Posterior vena cava (tissue), 2 donors: ENCODE data around the gene RUNX1. TPM values are rescaled to one million over a fixed set of nuclear protein-coding genes. Genes with fewer than 3 reads are reported as not detected.

Experiments
- DNase-seq: peaks from one replicate; pipeline ENCODE4 v3.0.0-alpha.2; 2020; ENCODE audit warnings: low spot score
- intact Hi-C, 2 donors: fragments of 100-400 bp; cut with DNase I; formaldehyde crosslinking; loops; one replicate each; pipeline versions ENCODE4 v1.14.1 to v1.14.2; 2022 to 2023
- total RNA-seq, 2 donors: library from RNA; stranded (reverse); fragmentation: NEBNext Ultra II Directional; extraction: Animal tissue kit (Norgen Biotek cat#: 25700); gene quantifications; one replicate each; pipeline ENCODE4 v1.2.1, GENCODE V29; 2021
- donor health status: DM: yes; HTN: yes; CAD: no.
- donor health status: DM: yes; HTN: yes; CAD: no.

The RUNX1 gene
- total RNA-seq, 2 donors from 2014 or later = 39.6 to 59.3 TPM

GRCh38 chr21:35063428-35064172 lies 14.5 kb upstream of the RUNX1 start:
- intact Hi-C loops = no loop called here
- no peak for DNase-seq

GRCh38 chr21:35062016-35062415 lies 12.9 kb upstream of the RUNX1 start:
- DNase-seq = no peak
- intact Hi-C loops = no loop called here

- no peak for DNase-seq
- intact Hi-C loops = no loop called here
These were observed 10.6 kb upstream of the RUNX1 start for GRCh38 chr21:35059742-35060141.

- intact Hi-C loops = no loop called here
- no peak for DNase-seq
These were observed 9.0 kb upstream of the RUNX1 start for GRCh38 chr21:35058058-35058457.

- no peak for DNase-seq
- intact Hi-C loops = no loop called here
These were observed 8.3 kb upstream of the RUNX1 start for GRCh38 chr21:35057428-35057827.

- DNase-seq = no peak
- intact Hi-C loops = no loop called here
These were observed 4.4 kb upstream of the RUNX1 start for GRCh38 chr21:35053356-35054096.

GRCh38 chr21:35052801-35053200 lies 3.7 kb upstream of the RUNX1 start:
- DNase-seq = no peak
- intact Hi-C loops = no loop called here

GRCh38 chr21:35051287-35051818 lies 2.3 kb upstream of the RUNX1 start:
- DNase-seq = peak; percentile 95
- intact Hi-C loops = no loop called here

- no peak for DNase-seq
- intact Hi-C loops = no loop called here
These were observed 1.5 kb upstream of the RUNX1 start for GRCh38 chr21:35050348-35051286.

- DNase-seq = peak; percentile 79
- intact Hi-C loops = no loop called here
These were observed 910 bp downstream of the RUNX1 start for GRCh38 chr21:35048183-35048601.

- intact Hi-C loops = no loop called here
- DNase-seq = peak; percentile 81
These were observed 2.2 kb downstream of the RUNX1 start for GRCh38 chr21:35046880-35047229.

- peak; percentile 51 for DNase-seq
- intact Hi-C loops = no loop called here
These were observed 2.9 kb downstream of the RUNX1 start for GRCh38 chr21:35046263-35046624.

GRCh38 chr21:35045542-35046262 lies 3.4 kb downstream of the RUNX1 start:
- intact Hi-C loops = no loop called here
- no peak for DNase-seq

- intact Hi-C loops = no loop called here
- no peak for DNase-seq
These were observed 4.1 kb downstream of the RUNX1 start for GRCh38 chr21:35044770-35045541.

- intact Hi-C loops = no loop called here
These were observed 5.0 kb downstream of the RUNX1 start for GRCh38 chr21:35044128-35044527.

GRCh38 chr21:35043549-35043948 lies 5.6 kb downstream of the RUNX1 start:
- intact Hi-C loops = no loop called here
- no peak for DNase-seq

More at GRCh38 chr21:35044128-35044527, 5.0 kb downstream of the RUNX1 start:
- DNase-seq = no peak

GRCh38 chr21:35042836-35043235 lies 6.3 kb downstream of the RUNX1 start:
- intact Hi-C loops = no loop called here
- no peak for DNase-seq

GRCh38 chr21:35041881-35042280 lies 7.2 kb downstream of the RUNX1 start:
- intact Hi-C loops = no loop called here

More at GRCh38 chr21:35041881-35042280, 7.2 kb downstream of the RUNX1 start:
- no peak for DNase-seq
